HepG2 (cell line): ENCODE measurements around the gene UPF3A. TPM values are rescaled to one million over a fixed set of nuclear protein-coding genes. Genes with fewer than 3 reads are reported as not detected.
A peak's percentile ranks its signal among the peaks of the same experiment; 100 is the strongest.

Experiments
- AKAP8 ChIP-seq: sonication (generic); formaldehyde crosslinking; IDR thresholded peaks from 2 replicates; pipeline ENCODE4 v1.5.1; 2020; ENCODE audit warnings: mild to moderate bottlenecking, missing genetic modification reagents
- ATF2 ChIP-seq: sonication (generic); formaldehyde crosslinking; IDR thresholded peaks from 2 replicates; pipeline ENCODE4 v1.4.0; 2020; ENCODE audit warnings: missing genetic modification reagents
- E2F1 ChIP-seq: sonication (generic); formaldehyde crosslinking; IDR thresholded peaks from 2 replicates; pipeline ENCODE4 v1.5.0; 2020; ENCODE audit warnings: missing genetic modification reagents
- GATAD1 ChIP-seq: IDR thresholded peaks from 2 replicates; pipeline ENCODE4 v1.6.1; 2016; ENCODE audit warnings: missing genetic modification reagents, missing compliant biosample characterization
- STAT5B ChIP-seq: sonication (generic); formaldehyde crosslinking; IDR thresholded peaks from 2 replicates; pipeline ENCODE4 v1.4.0; 2020; ENCODE audit warnings: missing genetic modification reagents
- TAF1 ChIP-seq: sonication (generic); formaldehyde crosslinking; IDR thresholded peaks from 2 replicates; pipeline ENCODE4 v1.4.0; 2020; ENCODE audit warnings: missing genetic modification reagents
- ZBTB37 ChIP-seq: sonication (generic); formaldehyde crosslinking; IDR thresholded peaks from 2 replicates; pipeline ENCODE4 v1.4.0; 2020; ENCODE audit warnings: mild to moderate bottlenecking, missing genetic modification reagents
- ZBTB38 ChIP-seq: sonication (generic); formaldehyde crosslinking; IDR thresholded peaks from 2 replicates; pipeline ENCODE4 v1.5.1; 2020; ENCODE audit warnings: mild to moderate bottlenecking, missing genetic modification reagents
- ZFP36L1 ChIP-seq: sonication (generic); formaldehyde crosslinking; IDR thresholded peaks from 2 replicates; pipeline ENCODE4 v1.8.0; 2022; ENCODE audit warnings: mild to moderate bottlenecking, missing genetic modification reagents, moderate library complexity
- ZHX2 ChIP-seq, 2 experiments: sonication (generic) in 1 of 2; formaldehyde crosslinking in 1 of 2; IDR thresholded peaks; 2 replicates each; pipeline versions ENCODE4 v1.6.1 to v1.9.0; 2014 to 2022; ENCODE audit warnings: antibody characterized with exemption in 1 of 2, borderline replicate concordance in 1 of 2, inconsistent platforms in 1 of 2, low read depth in 1 of 2, missing genetic modification reagents in 1 of 2
- ZNF30 ChIP-seq: sonication (generic); formaldehyde crosslinking; IDR thresholded peaks from 2 replicates; pipeline ENCODE4 v1.5.0; 2020; ENCODE audit warnings: mild to moderate bottlenecking, missing genetic modification reagents
- ZNF503 ChIP-seq: sonication (generic); formaldehyde crosslinking; IDR thresholded peaks from 2 replicates; pipeline ENCODE4 v1.4.0; 2020; ENCODE audit warnings: missing genetic modification reagents
- ZNF782 ChIP-seq: sonication (generic); formaldehyde crosslinking; IDR thresholded peaks from 2 replicates; pipeline ENCODE4 v1.4.0; 2020; ENCODE audit warnings: missing genetic modification reagents, mild to moderate bottlenecking, borderline replicate concordance
- ZNF788 ChIP-seq: sonication (generic); formaldehyde crosslinking; IDR thresholded peaks from 2 replicates; pipeline ENCODE4 v1.5.0; 2020; ENCODE audit warnings: mild to moderate bottlenecking, missing genetic modification reagents, borderline replicate concordance
- polyA plus RNA-seq, 8 experiments: library from polyadenylated mRNA; depleted of rRNA in 3 of 8; stranded (reverse) in 7 of 8; unstranded in 1 of 8; fragments of >200 nt; fragmentation: Illumina TruSeq in 4 of 8; extraction: Trizol in 4 of 8; gene quantifications; 2 replicates each; pipeline versions ENCODE4 v1.2.1 to v1.2.3, GENCODE V29; 2011 to 2016; ENCODE audit warnings: low read depth in 4 of 8, missing spikeins in 1 of 8, mixed read lengths in 1 of 8; ENCODE audit not compliant: insufficient read depth in 1 of 8
- total RNA-seq, 5 experiments: library from RNA; depleted of rRNA; stranded (reverse); fragments of >200 nt; fragmentation: Illumina TruSeq; extraction: Trizol; gene quantifications; 2 replicates each; pipeline ENCODE4 v1.2.3, GENCODE V29; 2016; ENCODE audit warnings: low read depth in 1 of 5

UPF3A gene
- total and polyA plus RNA-seq, 2 of the 13 experiments (the other 11 are each of a cell fraction or from before 2014, with no cell fraction given): 60.2 to 63.8 TPM

- TF ChIP-seq ZNF30 (CRISPR knock-in tag) (no peak), GATAD1 (peak; percentile 49; the same call in 1 of the 2 replicates), ATF2 (CRISPR knock-in tag) (no peak), ZFP36L1 (CRISPR knock-in tag) (peak; percentile 98), ZBTB37 (CRISPR knock-in tag) (no peak), ZNF788 (CRISPR knock-in tag) (peak; percentile 75), AKAP8 (CRISPR knock-in tag) (0 out of 2 replicates have a peak, but pooled peaks have one; percentile 21), ZNF503 (CRISPR knock-in tag) (peak; percentile 70; the same call in 1 of the 2 replicates), E2F1 (CRISPR knock-in tag) (peak; percentile 98), ZHX2 (IDR thresholded peaks at IDR 0.05; ENCODE audit: low read depth) (peak; percentile 54; the same call in 1 of the 2 replicates), ZHX2 (CRISPR knock-in tag; IDR thresholded peaks at IDR 0.05; ENCODE audit: borderline replicate concordance) (no peak), TAF1 (CRISPR knock-in tag) (peak; percentile 78), ZBTB38 (CRISPR knock-in tag) (peak; percentile 82), STAT5B (CRISPR knock-in tag) (no peak), ZNF782 (peak; percentile 41; the same call in 1 of the 2 replicates)
Observed at GRCh38 chr13:114314074-114314912, 32.9 kb downstream of the UPF3A start, which contains the start of gene CHAMP1 (continued).
